GM12801 (cell line): ENCODE results near the gene SEMG2.

Experiments
- TF ChIP-seq, protein P1 (sequence below): IDR thresholded peaks from one replicate; pipeline ENCODE4 v1.5.1; 2011; ENCODE audit warnings: control low read depth; ENCODE audit not compliant: insufficient read length; ENCODE audit errors: extremely low read depth

Gene SEMG2

DNA sequence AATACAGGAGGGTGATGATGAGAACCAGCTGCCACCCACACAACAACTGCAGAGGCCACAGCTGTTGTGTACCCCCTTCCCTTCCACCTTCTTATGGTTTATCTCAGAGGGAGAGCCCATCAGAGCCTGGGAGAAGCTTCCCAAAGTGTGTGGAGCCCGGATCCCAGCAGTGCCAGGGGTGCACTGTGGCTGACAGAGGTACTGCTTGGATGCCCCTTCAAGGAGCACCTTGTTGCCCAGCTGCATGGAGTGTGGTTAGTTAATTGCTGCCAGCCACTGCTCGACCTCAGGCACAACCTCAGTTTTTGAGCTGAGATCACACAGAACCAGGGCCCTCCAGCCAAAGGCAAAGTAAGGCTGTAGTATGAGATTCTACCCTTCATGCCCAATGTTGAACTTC is 33.5 kb upstream of the SEMG2 start:
- TF ChIP-seq, protein P1, sequence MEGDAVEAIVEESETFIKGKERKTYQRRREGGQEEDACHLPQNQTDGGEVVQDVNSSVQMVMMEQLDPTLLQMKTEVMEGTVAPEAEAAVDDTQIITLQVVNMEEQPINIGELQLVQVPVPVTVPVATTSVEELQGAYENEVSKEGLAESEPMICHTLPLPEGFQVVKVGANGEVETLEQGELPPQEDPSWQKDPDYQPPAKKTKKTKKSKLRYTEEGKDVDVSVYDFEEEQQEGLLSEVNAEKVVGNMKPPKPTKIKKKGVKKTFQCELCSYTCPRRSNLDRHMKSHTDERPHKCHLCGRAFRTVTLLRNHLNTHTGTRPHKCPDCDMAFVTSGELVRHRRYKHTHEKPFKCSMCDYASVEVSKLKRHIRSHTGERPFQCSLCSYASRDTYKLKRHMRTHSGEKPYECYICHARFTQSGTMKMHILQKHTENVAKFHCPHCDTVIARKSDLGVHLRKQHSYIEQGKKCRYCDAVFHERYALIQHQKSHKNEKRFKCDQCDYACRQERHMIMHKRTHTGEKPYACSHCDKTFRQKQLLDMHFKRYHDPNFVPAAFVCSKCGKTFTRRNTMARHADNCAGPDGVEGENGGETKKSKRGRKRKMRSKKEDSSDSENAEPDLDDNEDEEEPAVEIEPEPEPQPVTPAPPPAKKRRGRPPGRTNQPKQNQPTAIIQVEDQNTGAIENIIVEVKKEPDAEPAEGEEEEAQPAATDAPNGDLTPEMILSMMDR, result no peak

DNA sequence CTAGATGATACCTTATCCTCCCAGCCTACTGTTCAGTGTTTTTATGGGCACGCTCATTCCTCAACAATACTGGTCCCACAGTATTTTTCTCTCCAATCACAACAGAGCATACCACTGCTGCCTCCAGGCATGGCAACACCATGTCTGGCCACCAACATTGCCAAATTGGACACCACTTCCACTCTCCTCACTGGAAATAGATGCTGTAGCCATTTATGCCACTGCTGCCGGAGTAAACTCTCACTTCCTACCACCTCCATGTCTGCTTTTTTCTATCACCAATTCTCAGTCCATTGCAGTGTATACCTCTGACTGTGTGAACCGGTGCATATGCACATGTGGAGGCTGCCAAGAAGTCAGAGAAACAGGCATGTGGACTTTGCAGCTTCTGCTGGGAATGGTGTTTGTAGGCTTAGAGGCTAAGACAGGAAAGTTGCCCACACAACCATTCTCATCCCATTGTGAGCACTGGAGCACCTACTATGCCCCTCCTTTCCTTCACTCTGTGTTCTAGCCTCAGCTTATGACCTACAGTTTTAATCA is 32.0 kb upstream of the SEMG2 start:
- TF ChIP-seq, protein P1, result no peak

GRCh38 chr20:45189861-45190260 is 31.3 kb upstream of the SEMG2 start:
- TF ChIP-seq, protein P1, result no peak

DNA sequence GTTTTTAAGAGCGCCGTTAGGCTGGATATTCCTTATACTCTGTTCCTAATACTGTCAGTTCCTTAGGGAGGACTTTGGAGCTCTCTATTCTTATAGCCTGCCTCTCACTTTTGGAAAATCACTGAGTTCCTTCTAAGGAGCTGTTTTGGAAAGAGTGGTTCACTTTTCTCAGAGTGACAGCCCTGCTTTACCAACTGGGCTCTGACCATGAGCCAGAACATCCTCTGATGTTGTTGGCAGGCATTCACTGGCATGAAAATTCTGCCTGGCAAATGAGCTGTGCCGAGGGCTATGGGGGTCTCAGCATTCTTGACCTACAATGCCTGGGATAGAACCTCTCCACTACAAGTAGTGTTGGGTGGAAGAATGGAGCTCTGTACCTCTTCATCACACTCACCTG is 29.2 kb upstream of the SEMG2 start:
- TF ChIP-seq, protein P1, result no peak

DNA sequence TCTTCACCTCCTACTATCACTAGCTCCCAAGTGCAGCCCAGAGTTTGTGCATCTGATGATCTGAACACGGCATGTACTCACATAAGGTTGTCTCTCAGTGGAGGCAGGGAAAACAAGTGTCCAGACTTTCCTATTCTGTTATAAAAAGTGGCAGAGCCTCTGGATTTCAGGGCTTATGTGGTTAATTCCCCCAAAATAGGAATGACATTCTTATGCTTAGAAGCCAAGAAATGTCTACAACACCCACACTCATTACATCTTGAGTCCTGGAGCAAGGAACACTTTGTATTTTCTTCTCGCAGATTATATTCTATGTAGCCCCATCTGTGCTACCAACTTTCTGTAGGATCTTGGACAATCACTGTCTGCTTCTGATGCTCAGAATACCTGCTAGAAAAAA is 27.8 kb upstream of the SEMG2 start:
- TF ChIP-seq, protein P1, result no peak

DNA sequence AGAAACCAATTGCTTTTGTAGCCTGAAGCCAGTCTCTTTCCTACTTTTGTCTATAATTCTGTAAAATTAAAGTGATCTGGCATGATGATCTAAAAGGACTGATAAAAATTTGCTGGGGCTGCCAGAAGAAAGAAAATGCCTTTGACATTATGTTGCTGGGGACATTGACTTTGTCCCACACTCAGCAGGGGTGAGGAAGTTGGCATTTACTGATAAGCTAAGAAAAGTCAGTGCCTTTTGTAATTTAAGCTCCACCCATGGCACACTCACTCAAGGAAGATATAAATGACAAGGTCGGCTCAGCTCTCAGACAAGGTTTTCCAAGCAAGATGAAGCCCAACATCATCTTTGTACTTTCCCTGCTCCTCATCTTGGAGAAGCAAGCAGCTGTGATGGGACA is 14.4 kb upstream of the SEMG2 start, which contains the start of gene SEMG1:
Gene SEMG1, plus strand, starts transcription at position 309 of the 400 bp plus-strand sequence. Its CDS starts 21 bp downstream, at position 330.
- TF ChIP-seq, protein P1, result no peak

GRCh38 chr20:45209924-45210323 is 11.2 kb upstream of the SEMG2 start:
- TF ChIP-seq, protein P1, result no peak
